Dedifferentiated amniotic fluid mesenchymal stem cell (primary cell): ENCODE data around the gene GPR75.
"Not testable (repeated sequence)": the region's sequence is repeated elsewhere in the genome, so short reads cannot be mapped to it uniquely, and the experiment has no call there.

Source experiments
- DNase-seq: peaks from one replicate; pipeline ENCODE4 v3.0.0-alpha.2; 2016; ENCODE audit errors: extremely low spot score

Gene GPR75

GRCh38 chr2:53852532-53852931, 7.2 kb downstream of the GPR75 start:
- no peak for DNase-seq

GRCh38 chr2:53851052-53851757, 8.6 kb downstream of the GPR75 start:
- not testable (repeated sequence) for DNase-seq

- DNase-seq = no peak
These were observed 11.7 kb downstream of the GPR75 start for GRCh38 chr2:53848062-53848461.

GRCh38 chr2:53843595-53843994, 16.2 kb downstream of the GPR75 start:
- DNase-seq = no peak

- DNase-seq = no peak
These were observed 16.9 kb downstream of the GPR75 start for GRCh38 chr2:53842891-53843290.

- DNase-seq = not testable (repeated sequence)
These were observed 18.1 kb downstream of the GPR75 start for GRCh38 chr2:53841651-53842050.

GRCh38 chr2:53840580-53840979, 19.2 kb downstream of the GPR75 start:
- no peak for DNase-seq

GRCh38 chr2:53829980-53830290, 29.8 kb downstream of the GPR75 start:
- DNase-seq = not testable (repeated sequence)

GRCh38 chr2:53829273-53829979, 30.3 kb downstream of the GPR75 start:
- no peak for DNase-seq

- DNase-seq = no peak
These were observed 31.4 kb downstream of the GPR75 start for GRCh38 chr2:53828331-53828730.

- no peak for DNase-seq
These were observed 32.2 kb downstream of the GPR75 start for GRCh38 chr2:53827398-53828175.

GRCh38 chr2:53826587-53827397, 33.0 kb downstream of the GPR75 start:
- DNase-seq = no peak

GRCh38 chr2:53826030-53826410, 33.7 kb downstream of the GPR75 start:
- DNase-seq = no peak

GRCh38 chr2:53823639-53824038, 36.1 kb downstream of the GPR75 start:
- not testable (repeated sequence) for DNase-seq

GRCh38 chr2:53821810-53822209, 38.0 kb downstream of the GPR75 start:
- DNase-seq = no peak

GRCh38 chr2:53820711-53821110, 39.1 kb downstream of the GPR75 start:
- no peak for DNase-seq

GRCh38 chr2:53820048-53820447, 39.7 kb downstream of the GPR75 start:
- DNase-seq = no peak

- no peak for DNase-seq
These were observed 40.1 kb downstream of the GPR75 start for GRCh38 chr2:53819634-53820033.

GRCh38 chr2:53818854-53819435, 40.8 kb downstream of the GPR75 start:
- no peak for DNase-seq

GRCh38 chr2:53813151-53813550, 46.6 kb downstream of the GPR75 start:
- no peak for DNase-seq

- no peak for DNase-seq
These were observed 48.2 kb downstream of the GPR75 start for GRCh38 chr2:53811601-53812000.
